Measurements from ENCODE around the gene CYP27A1. TPM values are rescaled to one million over a fixed set of nuclear protein-coding genes. Genes with fewer than 3 reads are reported as not detected.

Gene CYP27A1
- total RNA-seq, 1 donor from 2014 or later, result 0.11 TPM

- H3K36me3 Mint-ChIP-seq, result no peaks in the 10 kb centered on the region
- Histone ChIP-seq H3K4me3 (no peak overlapping the region), H3K27ac (no peak overlapping the region), H3K27me3 (peaks cover 100% of the 10 kb centered on the region), H3K4me1 (peaks cover 23% of the 10 kb centered on the region), H3K9me3 (ENCODE audit: low read depth) (no peaks in the 10 kb centered on the region), H2AFZ (replicated peaks) (no peak overlapping the region), H3K36me3 (no peaks in the 10 kb centered on the region), H4K20me1 (ENCODE audit: low read depth) (peaks cover 35% of the 10 kb centered on the region), H3F3A (ENCODE audit: low read depth) (peaks cover 28% of the 10 kb centered on the region), H3K9ac (no peak overlapping the region), H3K4me2 (no peak overlapping the region), H3K79me2 (ENCODE audit: low read depth) (no peaks in the 10 kb centered on the region)
- H3K27ac Mint-ChIP-seq, result no peak overlapping the region
- peaks cover 86% of the 10 kb centered on the region for H3K27me3 Mint-ChIP-seq (ENCODE audit: insufficient read depth, low read depth)
- H3K4me3 Mint-ChIP-seq, result no peak overlapping the region
- H3K9me3 Mint-ChIP-seq, result no peaks in the 10 kb centered on the region
- DNase-seq (ENCODE audit: low spot score), result no peak
- TF ChIP-seq EZH2phosphoT487 (IDR thresholded peaks at IDR 0.05), result no peak
- no peak for TF ChIP-seq EZH2 (IDR thresholded peaks at IDR 0.05)
- no peak for TF ChIP-seq CTCF (IDR thresholded peaks at IDR 0.05)
- peaks cover 18% of the 10 kb centered on the region for H3K4me1 Mint-ChIP-seq
These were observed 76.1 kb downstream of the CYP27A1 start for GRCh38 chr2:218858138-218858445.

- Histone ChIP-seq H3K9ac (no peak overlapping the region), H3K4me3 (peak overlapping the region; percentile 46), H3K9me3 (ENCODE audit: low read depth) (no peaks in the 10 kb centered on the region), H2AFZ (replicated peaks) (no peak overlapping the region), H3K79me2 (ENCODE audit: low read depth) (no peaks in the 10 kb centered on the region), H4K20me1 (ENCODE audit: low read depth) (peaks cover 35% of the 10 kb centered on the region), H3K27ac (no peak overlapping the region), H3K4me2 (peak overlapping the region; percentile 86), H3K4me1 (peaks cover 16% of the 10 kb centered on the region), H3K36me3 (no peaks in the 10 kb centered on the region), H3K27me3 (peaks cover 100% of the 10 kb centered on the region), H3F3A (ENCODE audit: low read depth) (peaks cover 20% of the 10 kb centered on the region)
- no peak overlapping the region for H3K27ac Mint-ChIP-seq
- peak overlapping the region; percentile 83 for H3K4me3 Mint-ChIP-seq
- peaks cover 2% of the 10 kb centered on the region for H3K9me3 Mint-ChIP-seq
- DNase-seq (ENCODE audit: low spot score), result peak; percentile 45
- peaks cover 86% of the 10 kb centered on the region for H3K27me3 Mint-ChIP-seq (ENCODE audit: insufficient read depth, low read depth)
- TF ChIP-seq EZH2 (IDR thresholded peaks at IDR 0.05) (peak; percentile 85), CTCF (IDR thresholded peaks at IDR 0.05) (no peak), EZH2phosphoT487 (IDR thresholded peaks at IDR 0.05) (peak; percentile 84)
- no peaks in the 10 kb centered on the region for H3K36me3 Mint-ChIP-seq
- H3K4me1 Mint-ChIP-seq, result peaks cover 19% of the 10 kb centered on the region
These were observed 77.0 kb downstream of the CYP27A1 start for GRCh38 chr2:218858671-218859555.

GRCh38 chr2:218859556-218859987 is 77.6 kb downstream of the CYP27A1 start, which contains the start of gene WNT6:
Gene WNT6 (plus strand): TSS chr2:218859805. CDS start chr2:218860038, 233 bp downstream.
- H2AFZ ChIP-seq (replicated peaks), result peak within 1 kb of the TSS; percentile 72
- DNase-seq (ENCODE audit: low spot score), result peak; percentile 80
- H3K27me3 ChIP-seq, result peaks cover 100% of the 10 kb centered on the region
- Mint-ChIP-seq H3K4me3 (peak within 1 kb of the TSS; percentile 83), H3K27me3 (ENCODE audit: insufficient read depth, low read depth) (peaks cover 86% of the 10 kb centered on the region), H3K4me1 (peaks cover 20% of the 10 kb centered on the region), H3K27ac (no peak within 1 kb of the TSS), H3K36me3 (no peaks in the 10 kb centered on the region), H3K9me3 (peaks cover 2% of the 10 kb centered on the region)
- H3K9ac ChIP-seq, result no peak within 1 kb of the TSS
- no peak within 1 kb of the TSS for H3K27ac ChIP-seq
- H3K36me3 ChIP-seq, result no peaks in the 10 kb centered on the region
- H3K4me1 ChIP-seq, result peaks cover 16% of the 10 kb centered on the region
- peaks cover 17% of the 10 kb centered on the region for H3F3A ChIP-seq (ENCODE audit: low read depth)
- TF ChIP-seq EZH2phosphoT487 (IDR thresholded peaks at IDR 0.05), result no peak
- no peak for TF ChIP-seq CTCF (IDR thresholded peaks at IDR 0.05)
- TF ChIP-seq EZH2 (IDR thresholded peaks at IDR 0.05), result no peak
- peak within 1 kb of the TSS; percentile 86 for H3K4me2 ChIP-seq
- H3K79me2 ChIP-seq (ENCODE audit: low read depth), result no peaks in the 10 kb centered on the region
- no peaks in the 10 kb centered on the region for H3K9me3 ChIP-seq (ENCODE audit: low read depth)
- H4K20me1 ChIP-seq (ENCODE audit: low read depth), result peaks cover 35% of the 10 kb centered on the region
- H3K4me3 ChIP-seq, result peak within 1 kb of the TSS; percentile 46

Data from neural progenitor cell (in vitro differentiated cells).